GM21717 (cell line): ENCODE measurements around the gene ABCC3.

Source experiments
- ATAC-seq: cut with Tn5 transposase; IDR thresholded peaks from one replicate; pipeline ENCODE4 v1.9.1; 2021; ENCODE audit warnings: mild to moderate bottlenecking, moderate library complexity; ENCODE audit not compliant: unreplicated experiment

ABCC3 gene

DNA sequence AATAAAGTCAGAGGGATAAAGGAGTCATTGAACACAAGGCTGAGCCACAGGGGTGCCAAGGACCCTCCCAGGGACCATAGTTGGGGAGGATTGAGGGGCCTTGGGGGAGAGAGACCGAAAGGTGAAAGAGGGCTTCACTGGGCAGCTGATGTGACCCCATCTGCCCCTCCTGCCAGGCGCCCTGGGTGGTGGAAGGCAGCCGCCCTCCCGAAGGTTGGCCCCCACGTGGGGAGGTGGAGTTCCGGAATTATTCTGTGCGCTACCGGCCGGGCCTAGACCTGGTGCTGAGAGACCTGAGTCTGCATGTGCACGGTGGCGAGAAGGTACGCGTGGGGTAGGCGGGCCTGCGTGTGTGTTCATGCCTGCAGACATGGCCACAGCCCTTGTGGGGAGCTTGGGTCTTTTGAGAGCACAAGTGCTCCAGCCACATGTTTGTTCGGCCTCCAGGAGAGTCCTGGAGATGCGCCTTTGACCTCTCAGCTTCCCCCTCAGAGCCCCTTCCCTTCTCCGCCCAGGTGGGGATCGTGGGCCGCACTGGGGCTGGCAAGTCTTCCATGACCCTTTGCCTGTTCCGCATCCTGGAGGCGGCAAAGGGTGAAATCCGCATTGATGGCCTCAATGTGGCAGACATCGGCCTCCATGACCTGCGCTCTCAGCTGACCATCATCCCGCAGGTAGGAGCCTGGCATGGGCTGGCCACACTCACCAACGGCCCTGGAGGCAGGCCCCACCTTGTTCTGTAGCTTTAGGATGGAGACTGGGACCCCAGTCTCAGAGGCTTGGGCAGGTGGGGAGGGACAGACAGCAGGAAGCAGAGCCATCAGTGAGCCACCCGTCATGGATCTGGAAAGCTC lies 49.0 kb downstream of the ABCC3 start:
- no peak for ATAC-seq

DNA sequence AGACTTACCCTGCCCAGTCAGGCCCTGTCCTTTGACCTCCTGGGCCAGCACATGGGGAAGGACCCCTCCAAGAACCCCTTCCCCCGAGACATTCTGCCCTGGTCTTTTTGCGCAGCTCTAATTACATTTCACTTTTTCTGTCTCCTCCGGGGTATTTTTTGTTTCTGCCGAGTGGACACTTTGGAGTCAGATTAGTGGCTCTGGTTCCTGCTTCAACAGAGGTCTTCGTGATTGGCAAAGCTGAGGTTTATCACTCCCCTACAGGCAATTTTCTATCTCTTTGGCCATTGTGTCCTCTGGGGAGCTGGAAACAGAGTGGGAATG lies 49.6 kb downstream of the ABCC3 start:
- no peak for ATAC-seq

GRCh38 chr17:50684612-50685333 lies 50.1 kb downstream of the ABCC3 start:
- ATAC-seq: no peak

GRCh38 chr17:50685334-50685665 lies 50.6 kb downstream of the ABCC3 start:
- ATAC-seq: no peak

DNA sequence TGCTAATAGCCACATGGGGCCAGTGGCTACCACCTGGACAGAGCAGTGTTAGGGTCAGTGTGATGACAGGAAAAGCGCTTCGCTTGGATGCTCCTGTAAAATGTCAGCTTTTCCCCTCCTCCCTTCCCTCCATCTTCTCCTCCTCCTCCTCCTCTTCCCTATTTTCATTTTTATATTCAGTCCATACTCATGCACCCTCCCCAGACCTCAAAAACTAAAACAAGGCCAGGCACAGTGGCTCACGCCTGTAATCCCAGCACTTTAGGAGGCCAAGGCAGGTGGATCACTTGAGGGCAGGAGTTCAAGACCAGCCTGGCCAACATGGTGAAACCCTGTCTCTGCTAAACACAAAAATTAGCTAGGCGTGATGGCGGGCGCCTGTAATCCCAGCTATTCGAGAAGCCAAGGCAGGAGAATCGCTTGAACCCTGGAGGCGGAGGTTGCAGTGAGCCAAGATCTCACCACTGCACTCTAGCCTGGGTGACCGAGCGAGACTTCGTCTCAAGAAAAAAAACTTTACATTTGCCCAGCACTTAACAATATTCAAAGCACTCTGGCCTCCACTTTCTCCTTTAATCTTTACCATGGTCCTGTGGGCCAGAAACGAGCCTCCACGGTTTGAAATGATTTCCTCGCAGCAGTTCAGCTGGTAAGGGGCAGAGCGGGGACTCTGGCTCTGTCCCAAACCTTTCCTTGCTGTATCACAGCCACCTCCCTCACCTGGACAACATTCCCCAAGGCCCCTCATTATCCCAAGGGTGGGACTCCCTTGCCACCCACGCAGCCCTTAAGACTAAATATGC lies 51.2 kb downstream of the ABCC3 start:
- no peak for ATAC-seq

GRCh38 chr17:50686494-50687199 lies 52.0 kb downstream of the ABCC3 start:
- no peak for ATAC-seq

- ATAC-seq: no peak
Measured at GRCh38 chr17:50687200-50688066, 52.8 kb downstream of the ABCC3 start.

GRCh38 chr17:50688245-50688644 lies 53.6 kb downstream of the ABCC3 start:
- no peak for ATAC-seq

GRCh38 chr17:50689251-50689650 lies 54.6 kb downstream of the ABCC3 start:
- ATAC-seq: no peak

DNA sequence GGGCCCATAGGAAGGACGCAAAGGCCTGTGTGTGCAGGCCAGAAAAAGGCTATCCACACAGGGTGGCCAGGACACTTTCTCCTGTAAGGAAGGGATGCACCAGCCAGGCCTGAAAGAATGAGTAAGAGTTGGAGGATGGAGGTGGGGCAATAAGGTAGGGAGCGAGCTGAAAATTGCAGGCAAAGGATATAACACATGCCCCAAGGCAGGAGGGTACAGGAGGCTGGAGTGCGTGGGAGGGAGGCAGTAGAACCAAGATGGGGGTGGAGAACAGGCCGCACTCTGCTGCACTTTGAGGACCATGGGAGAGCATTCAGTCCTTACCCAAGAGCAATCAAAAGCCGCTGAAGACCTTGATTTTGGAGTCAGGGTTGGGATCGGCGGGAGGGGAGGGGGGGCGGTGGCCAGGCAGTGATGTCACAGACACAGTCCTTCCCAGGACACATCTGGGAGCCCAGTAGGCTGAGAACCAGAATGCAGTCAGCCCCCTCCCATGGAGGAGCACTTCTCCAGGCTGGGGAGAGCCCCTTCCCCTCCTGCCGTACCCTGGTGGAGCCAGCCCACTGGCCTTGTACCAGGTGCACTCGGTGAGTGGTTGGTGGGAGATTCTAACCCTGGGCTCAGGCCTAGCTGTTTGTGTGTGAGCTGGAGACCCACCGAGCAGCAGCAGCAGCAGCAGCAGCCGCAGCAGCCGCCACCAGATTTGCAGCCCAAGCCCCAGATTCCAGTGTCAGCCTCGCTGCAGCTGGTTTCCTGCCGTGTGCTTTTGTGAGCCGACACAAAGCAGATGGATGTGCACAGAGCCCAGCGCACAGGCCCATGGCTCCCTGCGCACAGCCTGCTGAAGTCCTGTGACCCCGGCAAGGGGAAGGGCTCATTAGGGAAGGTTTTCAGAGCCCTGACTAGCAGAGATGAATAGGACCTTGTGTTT lies 55.5 kb downstream of the ABCC3 start:
- no peak for ATAC-seq

GRCh38 chr17:50690887-50691549 lies 56.3 kb downstream of the ABCC3 start:
- ATAC-seq: no peak

DNA sequence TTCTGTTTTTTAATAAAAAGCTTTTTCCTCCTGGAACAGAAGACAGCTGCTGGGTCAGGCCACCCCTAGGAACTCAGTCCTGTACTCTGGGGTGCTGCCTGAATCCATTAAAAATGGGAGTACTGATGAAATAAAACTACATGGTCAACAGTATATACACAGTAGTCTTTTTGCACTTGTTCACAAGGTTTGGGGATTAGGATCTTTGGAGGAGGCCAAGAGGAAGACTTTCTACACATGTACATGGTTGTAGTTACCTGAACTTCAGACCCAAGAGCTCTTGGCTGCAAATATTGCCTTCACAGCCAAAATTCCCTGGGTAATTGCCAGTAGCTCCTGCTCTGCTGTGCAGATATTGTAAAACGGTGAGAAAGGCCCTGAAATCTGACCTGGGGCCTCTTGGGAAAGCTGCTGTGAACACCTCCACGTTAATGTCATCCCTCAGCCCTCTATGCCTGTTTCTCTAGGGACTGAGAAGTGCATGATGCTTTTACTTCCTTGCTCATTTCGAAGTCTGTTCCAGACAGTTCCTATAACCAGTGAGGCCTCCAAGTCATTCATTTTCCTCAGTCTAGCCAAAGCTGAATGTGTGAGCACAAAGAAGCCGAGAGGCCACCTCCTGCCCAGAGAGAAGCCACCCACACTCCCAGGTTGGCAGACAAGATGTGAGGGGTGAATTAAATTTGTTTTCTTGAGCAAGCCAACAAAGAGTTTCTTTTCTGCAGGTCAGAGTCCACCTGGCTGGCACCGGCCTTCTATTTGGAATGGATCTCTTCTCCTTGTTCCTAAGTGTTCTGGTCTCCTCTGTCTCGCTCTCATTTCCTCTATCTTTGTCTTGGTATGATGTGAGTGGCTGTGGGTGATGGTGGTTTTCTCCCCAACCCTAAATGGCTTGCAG lies 57.1 kb downstream of the ABCC3 start:
- ATAC-seq: no peak

DNA sequence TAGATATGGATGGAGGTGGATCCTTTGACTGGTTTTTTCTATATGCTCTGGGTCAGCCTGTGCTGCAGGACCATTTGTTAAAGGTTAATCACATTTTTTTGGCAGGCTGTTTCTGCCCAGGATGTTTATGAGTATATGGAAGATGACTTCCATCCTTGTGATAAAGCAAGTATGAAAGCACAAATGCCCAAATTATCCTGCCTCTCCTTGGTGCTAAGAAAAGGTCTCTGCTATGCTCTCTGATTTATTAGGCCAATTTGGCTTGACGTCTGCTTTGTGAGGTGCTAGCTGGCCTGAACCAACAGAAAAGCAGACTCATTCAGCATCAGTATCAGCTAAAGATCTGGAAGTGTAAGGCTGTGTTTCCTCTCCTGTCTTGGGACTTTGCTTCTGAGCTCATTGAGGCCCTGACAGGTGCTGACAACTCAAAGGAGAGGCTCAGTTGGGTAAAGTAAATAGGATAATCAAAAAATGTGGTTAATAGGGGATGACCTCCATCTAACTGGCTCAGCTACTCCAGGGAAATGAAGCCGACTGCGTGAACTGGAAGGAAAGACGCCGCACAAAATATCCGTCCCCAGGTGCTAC lies 57.9 kb downstream of the ABCC3 start:
- no peak for ATAC-seq

- ATAC-seq: no peak
Measured at GRCh38 chr17:50693036-50693682, 58.5 kb downstream of the ABCC3 start.

- ATAC-seq: no peak
Measured at GRCh38 chr17:50696365-50696879, 61.7 kb downstream of the ABCC3 start.

DNA sequence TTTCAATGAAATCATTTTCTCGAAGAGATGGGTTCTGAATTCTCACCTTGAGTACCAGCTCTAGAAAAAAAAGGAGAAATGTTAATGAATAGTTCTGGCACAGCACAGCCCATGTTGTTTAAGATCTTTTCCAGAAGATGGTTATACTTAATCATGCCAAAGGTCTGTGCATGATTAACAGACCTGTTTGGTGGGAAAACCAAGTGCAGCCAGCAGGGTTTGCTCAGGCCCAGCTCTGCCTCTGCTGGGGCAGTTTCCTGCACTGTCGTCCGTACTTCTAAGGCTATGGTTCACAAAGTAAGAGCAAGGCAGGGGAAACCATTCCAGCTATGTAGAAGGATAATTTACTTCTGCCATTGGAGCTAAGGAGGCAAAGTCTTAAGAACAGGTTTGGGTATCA lies 62.4 kb downstream of the ABCC3 start:
- no peak for ATAC-seq
